Activated CD4-positive, alpha-beta T cell treated with anti-CD3 and anti-CD28 coated beads, Interleukin-10, Interleukin-2, amounts not matched to agents 100 ng/mL and 50 ng/mL, durations not matched to agents 16 hours and 8 hours (primary cell): ENCODE data around the gene FKRP.
"Not testable (repeated sequence)": the region's sequence is repeated elsewhere in the genome, so short reads cannot be mapped to it uniquely, and the experiment has no call there.

Source experiments
- DNase-seq: peaks from one replicate; pipeline ENCODE4 v3.0.0-alpha.2; 2020

The FKRP gene

DNA sequence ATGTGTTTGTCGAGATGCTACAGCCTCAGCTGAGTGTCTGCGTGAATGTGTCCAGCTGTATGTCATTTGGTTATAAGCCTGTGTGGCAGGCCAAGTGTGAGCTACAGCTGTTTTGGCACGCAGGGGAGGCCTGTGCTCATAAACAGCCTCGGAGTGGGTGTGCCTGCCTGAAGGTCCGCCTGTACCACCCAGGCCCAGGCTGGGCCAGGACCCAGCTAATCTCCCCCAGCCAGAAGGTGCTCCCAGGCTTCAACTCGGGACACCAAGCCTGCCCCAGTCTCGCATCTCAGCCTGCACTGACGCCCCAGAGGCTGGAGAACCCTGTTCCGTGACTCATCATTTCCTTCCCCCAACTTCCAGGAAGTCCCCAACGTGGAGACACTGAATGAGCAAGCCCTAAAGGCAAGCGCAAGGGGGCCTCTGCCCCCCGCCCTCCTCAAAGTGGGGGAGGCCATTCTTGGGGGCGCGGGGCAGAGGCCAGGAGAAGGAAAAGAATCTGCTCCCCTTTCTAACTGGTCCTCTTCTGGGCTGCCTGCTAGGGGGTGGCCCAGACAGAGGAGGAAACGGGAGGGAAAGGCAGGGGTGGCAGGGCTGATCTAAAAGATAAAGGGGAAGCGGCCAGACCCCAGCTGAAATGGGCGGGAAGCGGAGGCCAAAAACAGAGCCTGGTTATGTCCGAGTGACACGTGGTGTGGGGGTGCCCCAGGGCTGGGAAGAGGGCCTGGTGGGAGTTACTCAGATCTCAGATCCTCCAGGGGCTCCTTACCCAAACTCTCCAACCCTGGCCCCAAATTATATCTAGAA is 40.6 kb downstream of the FKRP start:
- DNase-seq: peak; percentile 96

- DNase-seq: no peak
Measured at GRCh38 chr19:46787040-46787330, 41.1 kb downstream of the FKRP start.

DNA sequence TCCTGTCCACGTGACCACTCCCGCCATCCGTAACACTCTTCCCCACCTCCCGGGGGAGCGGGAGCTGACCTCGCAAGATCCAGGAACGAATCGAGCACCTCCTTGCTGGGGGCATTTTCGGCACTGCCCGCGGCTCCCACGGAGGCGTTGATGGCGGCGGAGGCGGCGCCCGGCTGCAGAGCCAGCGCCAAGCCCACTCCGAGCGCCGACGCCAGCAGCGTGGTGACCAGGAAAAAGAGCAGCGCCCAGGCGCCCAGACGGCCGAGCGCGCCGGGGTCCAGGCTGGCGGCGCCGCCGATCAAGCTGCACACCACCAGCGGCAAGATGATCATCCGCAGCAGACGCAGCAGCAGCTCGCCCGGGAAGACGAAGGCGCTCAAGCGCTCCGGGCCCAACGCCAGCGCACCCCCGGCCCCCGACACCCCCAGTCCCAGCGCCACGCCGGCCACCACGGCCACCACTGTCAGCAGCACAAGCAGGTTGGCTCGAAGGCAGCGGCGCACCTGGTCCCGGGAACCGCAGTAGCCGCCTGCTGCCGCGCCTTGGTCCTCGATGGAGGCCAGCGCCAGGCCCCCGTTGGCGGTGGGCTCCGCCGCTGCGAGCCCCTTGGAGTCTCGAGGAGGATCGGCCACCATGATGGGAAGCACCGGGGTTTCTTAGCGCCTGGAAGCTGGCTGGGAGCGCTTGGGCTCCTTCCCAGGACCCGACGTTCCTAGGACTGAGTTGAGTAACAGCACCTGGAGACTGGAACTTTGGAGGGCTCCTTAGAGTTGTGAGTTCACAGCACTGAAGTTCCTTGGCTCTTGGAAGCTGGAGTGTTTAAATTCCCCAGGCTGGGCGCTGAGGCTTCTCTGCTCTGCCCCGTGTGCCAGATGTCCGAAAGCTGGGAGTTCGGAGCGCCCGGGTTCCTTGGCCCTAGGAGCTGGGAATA is 41.7 kb downstream of the FKRP start:
- peak; percentile 48 for DNase-seq

DNA sequence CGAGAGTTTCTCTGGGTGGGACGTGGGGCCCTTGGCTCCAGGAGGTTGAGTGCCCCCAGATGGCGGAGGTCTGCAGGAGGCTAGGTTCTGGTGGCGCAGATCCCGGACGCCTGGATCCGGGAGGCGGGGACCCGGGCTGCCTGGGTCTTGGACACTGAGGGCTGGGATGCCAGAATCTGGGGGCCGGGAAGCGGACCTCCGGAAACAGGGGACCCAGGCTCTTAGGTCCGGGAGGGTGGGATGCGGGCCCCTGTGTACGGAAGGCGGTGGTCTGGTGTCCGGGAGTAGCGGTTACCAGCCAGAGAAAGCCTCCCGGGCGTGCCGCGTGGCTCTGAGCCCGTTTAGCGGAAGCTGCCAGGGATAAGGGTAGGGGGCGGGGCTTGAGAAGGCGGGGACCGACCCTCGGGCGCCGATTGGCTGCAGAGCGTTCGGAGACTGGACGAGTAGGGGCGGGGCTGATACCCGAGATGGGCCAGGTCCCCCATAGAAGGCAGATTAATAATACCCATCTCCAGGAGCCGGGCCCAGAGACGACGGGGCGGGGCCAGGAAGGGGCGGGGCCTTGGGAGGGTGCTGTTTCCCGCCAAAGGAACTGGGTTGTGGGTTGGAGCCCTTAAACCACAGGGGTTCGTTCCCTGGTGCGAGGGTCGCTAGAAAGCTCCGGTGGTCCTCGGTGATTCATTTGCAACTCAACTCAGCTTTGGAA is 42.6 kb downstream of the FKRP start, which contains the start of gene SLC1A5:
SLC1A5 (minus strand) TSS at position 333 of the 706 bp plus-strand sequence. CDS start 629 bp downstream, outside the sequence.
- DNase-seq: peak; percentile 99

- DNase-seq: no peak
Measured at GRCh38 chr19:46788968-46789338, 43.1 kb downstream of the FKRP start.

- DNase-seq: no peak
Measured at GRCh38 chr19:46789371-46789770, 43.5 kb downstream of the FKRP start.

- DNase-seq: peak; percentile 68
Measured at GRCh38 chr19:46791944-46792343, 46.1 kb downstream of the FKRP start.

DNA sequence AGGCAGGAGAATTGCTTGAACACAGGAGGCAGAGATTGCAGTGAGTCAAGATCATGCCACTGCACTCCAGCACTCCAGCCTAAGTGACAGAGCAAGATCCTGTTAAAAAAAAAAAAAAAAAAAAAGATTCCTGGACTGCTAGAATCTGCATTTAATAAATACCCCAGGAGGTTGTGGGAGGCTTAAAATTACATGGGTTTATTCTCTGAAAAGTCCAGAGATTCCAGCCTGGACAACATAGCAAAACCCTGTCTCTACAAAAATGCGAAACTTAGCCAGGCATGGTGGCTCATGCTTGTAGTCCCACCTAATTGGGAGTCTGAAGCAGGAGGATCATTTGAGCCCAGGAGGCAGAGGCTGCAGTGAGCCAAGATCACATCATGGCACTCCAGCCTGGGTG is 52.0 kb downstream of the FKRP start:
- no peak for DNase-seq

- DNase-seq: no peak
Measured at GRCh38 chr19:46798713-46799112, 52.9 kb downstream of the FKRP start.

DNA sequence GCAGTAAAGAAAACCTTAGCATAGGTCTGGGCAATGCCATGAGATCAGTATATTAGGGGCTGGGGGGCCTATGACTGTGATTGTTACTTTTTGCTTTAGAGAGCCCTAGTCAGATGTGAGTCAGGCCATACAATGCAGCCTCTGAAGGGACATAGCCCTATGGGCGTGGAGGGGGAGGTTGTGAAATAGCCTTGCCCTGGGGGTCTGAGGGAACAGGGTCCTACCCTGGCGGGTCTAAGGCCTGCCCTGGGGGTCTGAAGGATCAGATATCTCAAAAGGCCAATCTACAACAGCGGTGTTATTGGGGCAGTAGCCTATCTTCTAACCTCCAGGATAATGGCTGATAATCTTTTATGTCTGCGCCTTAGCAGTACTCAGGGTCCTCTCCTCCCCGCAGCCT is 56.3 kb downstream of the FKRP start:
- no peak for DNase-seq

GRCh38 chr19:46803555-46803954 is 57.7 kb downstream of the FKRP start:
- DNase-seq: no peak

- DNase-seq: not testable (repeated sequence)
Measured at GRCh38 chr19:46804432-46804831, 58.6 kb downstream of the FKRP start.

DNA sequence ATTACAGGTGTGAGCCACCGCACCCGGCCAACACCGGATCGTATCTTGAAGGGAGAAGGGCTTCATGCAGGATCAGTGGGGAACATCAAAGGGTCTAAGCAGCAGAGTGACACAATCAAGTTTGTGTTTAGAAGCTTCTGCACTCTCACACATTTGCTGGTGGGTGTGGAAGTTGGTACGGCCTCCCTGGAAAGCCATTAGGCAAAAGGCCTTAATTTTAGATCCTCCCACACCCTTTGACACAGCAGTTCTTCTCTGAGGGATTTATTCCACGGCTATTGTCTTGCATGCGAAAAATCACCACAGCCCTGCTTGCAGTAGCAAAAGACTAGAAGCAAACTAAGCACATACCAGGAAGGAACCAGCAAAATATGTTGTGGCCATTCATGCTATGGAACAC is 60.8 kb downstream of the FKRP start:
- no peak for DNase-seq
